GM23338 (cell line): ENCODE data around the gene MATR3. TPM values are rescaled to one million over a fixed set of nuclear protein-coding genes. Genes with fewer than 3 reads are reported as not detected.

ENCODE experiments used
- ATAC-seq: fragments of 200-7000 bp; cut with Tn5 transposase; 3 replicates; pipeline ENCODE4 v1.9.1; 2020
- DNase-seq: peaks from one replicate; pipeline ENCODE4 v3.0.0-alpha.2; 2015; ENCODE audit warnings: low spot score
- H2AFZ ChIP-seq: fragments of 200-600 bp; sonication (generic); 2 replicates; pipeline ENCODE4 v1.8.0; 2016; ENCODE audit warnings: antibody characterized with exemption, mild to moderate bottlenecking, moderate library complexity
- H3F3A ChIP-seq: fragments of 200-600 bp; sonication (generic); replicated peaks from 2 replicates; pipeline ENCODE4 v1.8.0; 2017; ENCODE audit warnings: antibody characterized with exemption, mixed run types, low read depth
- H3K27ac ChIP-seq: fragments of 200-600 bp; sonication (generic); 2 replicates; pipeline ENCODE4 v1.6.1; 2016; ENCODE audit warnings: low read depth
- H3K27me3 ChIP-seq: fragments of 200-600 bp; sonication (generic); 2 replicates; pipeline ENCODE4 v1.8.0; 2016; ENCODE audit warnings: mild to moderate bottlenecking, mixed run types, moderate library complexity; ENCODE audit not compliant: insufficient read depth
- H3K36me3 ChIP-seq: fragments of 200-600 bp; sonication (generic); 2 replicates; pipeline ENCODE4 v1.8.0; 2016; ENCODE audit warnings: mild to moderate bottlenecking; ENCODE audit not compliant: insufficient read depth
- H3K4me1 ChIP-seq: fragments of 200-600 bp; sonication (generic); 2 replicates; pipeline ENCODE4 v1.8.0; 2016; ENCODE audit warnings: mild to moderate bottlenecking, moderate library complexity; ENCODE audit not compliant: insufficient read depth
- H3K4me2 ChIP-seq: fragments of 200-600 bp; sonication (generic); 2 replicates; pipeline ENCODE4 v1.7.1; 2017; ENCODE audit warnings: mixed run types
- H3K4me3 ChIP-seq: fragments of 200-600 bp; sonication (generic); 2 replicates; pipeline ENCODE4 v1.6.1; 2016; ENCODE audit warnings: mixed run types
- H3K79me2 ChIP-seq: fragments of 200-600 bp; sonication (generic); replicated peaks from 2 replicates; pipeline ENCODE4 v1.8.0; 2017; ENCODE audit warnings: mild to moderate bottlenecking; ENCODE audit not compliant: insufficient read depth
- H3K9me2 ChIP-seq: fragments of 200-600 bp; sonication (generic); 2 replicates; pipeline ENCODE4 v1.8.0; 2017; ENCODE audit not compliant: insufficient read depth
- H4K20me1 ChIP-seq: fragments of 200-600 bp; sonication (generic); replicated peaks from 2 replicates; pipeline ENCODE4 v1.8.0; 2017; ENCODE audit warnings: mild to moderate bottlenecking; ENCODE audit not compliant: insufficient read depth
- H3K27ac Mint-ChIP-seq: 2 replicates; pipeline ENCODE4 v1.8.0; 2020; ENCODE audit warnings: inconsistent platforms, mild to moderate bottlenecking, moderate library complexity, mixed read lengths
- H3K27me3 Mint-ChIP-seq: 3 replicates; pipeline ENCODE4 v1.8.0; 2022; ENCODE audit warnings: low read depth, mild to moderate bottlenecking, moderate library complexity, mixed read lengths, inconsistent platforms; ENCODE audit not compliant: insufficient read depth, poor library complexity
- H3K36me3 Mint-ChIP-seq: 3 replicates; pipeline ENCODE4 v1.8.0; 2021; ENCODE audit warnings: low read depth, mild to moderate bottlenecking, inconsistent platforms, moderate library complexity, mixed read lengths
- H3K4me1 Mint-ChIP-seq: 3 replicates; pipeline ENCODE4 v1.8.0; 2020; ENCODE audit warnings: mild to moderate bottlenecking, inconsistent platforms, mixed read lengths
- H3K4me3 Mint-ChIP-seq: 3 replicates; pipeline ENCODE4 v1.8.0; 2021; ENCODE audit warnings: moderate library complexity, mild to moderate bottlenecking, inconsistent platforms, mixed read lengths
- H3K9me3 Mint-ChIP-seq: 3 replicates; pipeline ENCODE4 v1.8.0; 2020; ENCODE audit warnings: moderate library complexity, mild to moderate bottlenecking, inconsistent platforms, mixed read lengths
- CREB1 ChIP-seq: fragments of 250-450 bp; sonication (Bioruptor Pico); IDR thresholded peaks from 2 replicates; pipeline ENCODE4 v1.5.0; 2020; ENCODE audit warnings: low read depth, mild to moderate bottlenecking, moderate library complexity
- CTCF ChIP-seq, 2 experiments: fragments of 200-600 bp in 1 of 2; sonication (generic) in 1 of 2; conservative IDR thresholded peaks; 2 replicates each; pipeline versions ENCODE4 v1.5.1 to v1.6.1; 2016 to 2017; ENCODE audit warnings: antibody characterized with exemption in 2 of 2, low read depth in 2 of 2, mild to moderate bottlenecking in 2 of 2, moderate library complexity in 1 of 2
- JUNB ChIP-seq: IDR thresholded peaks from one replicate; pipeline ENCODE4 v1.6.1; 2016; ENCODE audit warnings: antibody characterized with exemption; ENCODE audit not compliant: unreplicated experiment
- NANOG ChIP-seq: IDR thresholded peaks from 2 replicates; pipeline ENCODE4 v1.6.1; 2016; ENCODE audit warnings: antibody characterized with exemption, borderline replicate concordance
- POLR2AphosphoS5 ChIP-seq: IDR thresholded peaks from 2 replicates; pipeline ENCODE4 v1.6.1; 2016; ENCODE audit warnings: antibody characterized with exemption, low read depth
- REST ChIP-seq: IDR thresholded peaks from one replicate; pipeline ENCODE4 v1.6.1; 2018; ENCODE audit warnings: antibody characterized with exemption; ENCODE audit not compliant: unreplicated experiment
- polyA plus RNA-seq: library from polyadenylated mRNA; unstranded; fragments of >200 nt; fragmentation: Nextera tagmentation; extraction: Ambion mirVana; gene quantifications from 2 replicates; pipeline ENCODE4 v1.2.1, GENCODE V29; 2016
- total RNA-seq: library from RNA; depleted of rRNA; stranded (reverse); fragments of >200 nt; shearing (Covaris generic); gene quantifications from 2 replicates; pipeline ENCODE4 v1.2.3, GENCODE V29; 2014
- TF ChIP-seq, protein P1 (sequence below): IDR thresholded peaks from 2 replicates; pipeline ENCODE4 v1.6.1; 2016; ENCODE audit warnings: antibody characterized with exemption

MATR3 gene
- total and polyA plus RNA-seq, 2 experiments from 2014 or later: 278 to 506 TPM

GRCh38 chr5:139285651-139286392, 7.7 kb upstream of the MATR3 start:
- H4K20me1 ChIP-seq: peaks cover 28% of the 10 kb centered on the region
- H3K36me3 Mint-ChIP-seq: peaks cover 57% of the 10 kb centered on the region
- TF ChIP-seq NANOG (no peak), JUNB (no peak), REST (no peak)
- no peaks in the 10 kb centered on the region for H3K9me3 Mint-ChIP-seq
- H3K4me1 Mint-ChIP-seq: peaks cover 3% of the 10 kb centered on the region; the same call in 2 of the 3 replicates
- H3K36me3 ChIP-seq: peaks cover 46% of the 10 kb centered on the region
- peaks cover 10% of the 10 kb centered on the region for H3K27me3 Mint-ChIP-seq
- no peak overlapping the region for H3K4me3 ChIP-seq
- H3K4me3 Mint-ChIP-seq: no peak overlapping the region
- H3F3A ChIP-seq: peaks cover 66% of the 10 kb centered on the region
- no peaks in the 10 kb centered on the region for H3K27me3 ChIP-seq
- peak overlapping the region; percentile 99 for H3K27ac ChIP-seq
- no peaks in the 10 kb centered on the region for H3K9me2 ChIP-seq
- H3K79me2 ChIP-seq: peaks cover 3% of the 10 kb centered on the region
- no peak overlapping the region for H2AFZ ChIP-seq
- ATAC-seq (no peak), DNase-seq (no peak)
- no peak overlapping the region for H3K4me2 ChIP-seq
- peak overlapping the region; percentile 67 for H3K27ac Mint-ChIP-seq
- H3K4me1 ChIP-seq: peaks cover 5% of the 10 kb centered on the region; the same call in 1 of the 2 replicates

DNA sequence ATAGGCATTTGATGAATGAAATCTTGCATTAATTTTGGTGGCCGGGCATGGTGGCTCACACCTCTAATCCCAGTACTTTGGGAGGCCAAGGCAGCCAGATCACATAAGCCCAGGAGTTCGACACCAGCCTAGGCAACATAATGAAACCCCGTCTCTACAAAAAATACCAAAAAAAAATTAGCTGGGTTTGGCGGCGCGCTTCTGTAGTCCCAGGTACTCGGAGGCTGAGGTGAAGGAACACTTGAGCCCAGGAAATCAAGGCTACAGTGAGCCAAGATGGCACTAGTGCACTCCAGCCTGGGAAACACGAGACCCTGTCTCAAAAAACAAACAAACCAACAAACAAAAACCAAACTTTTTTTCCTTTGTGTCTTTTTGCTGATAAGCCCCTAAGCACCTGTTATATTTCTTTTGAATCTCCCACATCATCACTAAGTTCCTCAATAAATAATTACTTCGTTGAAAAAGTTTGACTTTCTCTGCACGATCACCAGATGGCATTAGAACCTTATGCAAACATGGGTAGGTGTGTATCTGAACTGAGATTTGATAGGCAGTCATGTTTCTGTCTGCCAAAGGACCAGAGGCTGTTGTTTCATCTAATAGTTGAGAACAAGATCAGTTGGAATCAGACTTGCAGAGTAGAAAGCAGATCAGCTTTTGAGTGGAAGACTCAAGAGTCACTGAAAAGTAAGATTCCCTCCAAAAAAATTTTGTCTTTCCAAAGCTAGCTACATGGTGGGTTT, 5.5 kb upstream of the MATR3 start:
- peaks cover 23% of the 10 kb centered on the region for H3K36me3 ChIP-seq
- no peaks in the 10 kb centered on the region for H3K9me2 ChIP-seq
- H3K27me3 Mint-ChIP-seq: peaks cover 13% of the 10 kb centered on the region
- no peak overlapping the region; the same call in 2 of the 3 replicates for H3K4me3 Mint-ChIP-seq
- no peaks in the 10 kb centered on the region for H3K9me3 Mint-ChIP-seq
- no peak overlapping the region for H3K4me2 ChIP-seq
- H3K27me3 ChIP-seq: no peaks in the 10 kb centered on the region
- H3K27ac ChIP-seq: peak overlapping the region; percentile 99; the same call in 1 of the 2 replicates
- H3K4me1 Mint-ChIP-seq: peaks cover 3% of the 10 kb centered on the region; the same call in 2 of the 3 replicates
- no peaks in the 10 kb centered on the region for H3K4me1 ChIP-seq
- no peak overlapping the region for H3K4me3 ChIP-seq
- no peak for DNase-seq
- peak overlapping the region; percentile 54; the same call in 1 of the 2 replicates for H3K27ac Mint-ChIP-seq
- peak; percentile 15 for ATAC-seq
- H3K36me3 Mint-ChIP-seq: peaks cover 45% of the 10 kb centered on the region
- peaks cover 57% of the 10 kb centered on the region for H3F3A ChIP-seq
- peaks cover 11% of the 10 kb centered on the region for H4K20me1 ChIP-seq
- TF ChIP-seq, protein P1, sequence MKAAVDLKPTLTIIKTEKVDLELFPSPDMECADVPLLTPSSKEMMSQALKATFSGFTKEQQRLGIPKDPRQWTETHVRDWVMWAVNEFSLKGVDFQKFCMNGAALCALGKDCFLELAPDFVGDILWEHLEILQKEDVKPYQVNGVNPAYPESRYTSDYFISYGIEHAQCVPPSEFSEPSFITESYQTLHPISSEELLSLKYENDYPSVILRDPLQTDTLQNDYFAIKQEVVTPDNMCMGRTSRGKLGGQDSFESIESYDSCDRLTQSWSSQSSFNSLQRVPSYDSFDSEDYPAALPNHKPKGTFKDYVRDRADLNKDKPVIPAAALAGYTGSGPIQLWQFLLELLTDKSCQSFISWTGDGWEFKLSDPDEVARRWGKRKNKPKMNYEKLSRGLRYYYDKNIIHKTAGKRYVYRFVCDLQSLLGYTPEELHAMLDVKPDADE: no peak
- TF ChIP-seq CTCF (conservative IDR thresholded peaks at IDR 0.05; ENCODE audit: low read depth in 2 of 2) (peak in 1 of 2 experiments; percentile 33; a peak in 2 of 4 replicates), POLR2AphosphoS5 (peak; percentile 64), NANOG (0 out of 2 replicates have a peak, but pooled peaks have one; percentile 9), CREB1 (CRISPR knock-in tag) (no peak)
- H3K79me2 ChIP-seq: no peaks in the 10 kb centered on the region
- no peak overlapping the region for H2AFZ ChIP-seq
